H1 (cell line): ENCODE data around the gene GMPR. TPM values are rescaled to one million over a fixed set of nuclear protein-coding genes. Genes with fewer than 3 reads are reported as not detected.

Experiments
- CTCF ChIA-PET: fragments of 300-600 bp; sonication (Branson Sonifier 250); formaldehyde crosslinking; loops from one replicate; lab custom pipeline; 2021; ENCODE audit not compliant: partially characterized antibody; lab: Charles Lee
- POLR2A ChIA-PET: fragments of 300-600 bp; sonication (Branson Sonifier 250); formaldehyde crosslinking; loops from one replicate; lab custom pipeline; 2021; ENCODE audit warnings: inconsistent platforms; ENCODE audit not compliant: partially characterized antibody; lab: Charles Lee
- DNase-seq, 2 experiments: peaks; one replicate each; pipeline versions ENCODE4 v3.0.0 to v3.0.0-alpha.2; 2010 to 2022; ENCODE audit warnings: low spot score in 2 of 2, low read depth in 1 of 2, mixed read lengths in 1 of 2
- FAIRE-seq: peaks from 2 replicates; lab custom pipeline; 2011; peaks lifted over from hg19 to GRCh38; lab: Jason Lieb, UNC
- H2AFZ ChIP-seq: 2 replicates; pipeline ENCODE4 v1.8.1; 2012; ENCODE audit warnings: low read length, inconsistent platforms
- H2AK5ac ChIP-seq: 2 replicates; pipeline ENCODE4 v1.6.1; 2013; ENCODE audit warnings: low read depth, low read length
- H2BK120ac ChIP-seq: replicated peaks from 2 replicates; pipeline ENCODE3; 2013; ENCODE audit warnings: low read depth, low read length, inconsistent platforms
- H2BK12ac ChIP-seq: 2 replicates; pipeline ENCODE4 v1.6.1; 2013; ENCODE audit warnings: low read depth, low read length
- H2BK15ac ChIP-seq: 2 replicates; pipeline ENCODE4 v1.6.1; 2013; ENCODE audit warnings: low read length
- H2BK20ac ChIP-seq: 2 replicates; pipeline ENCODE4 v1.6.1; 2013; ENCODE audit warnings: low read length
- H2BK5ac ChIP-seq: 2 replicates; pipeline ENCODE4 v1.6.1; 2013; ENCODE audit warnings: low read depth, low read length
- H3K14ac ChIP-seq: 2 replicates; pipeline ENCODE4 v1.6.1; 2013; ENCODE audit warnings: inconsistent platforms; ENCODE audit not compliant: insufficient read length
- H3K18ac ChIP-seq: 2 replicates; pipeline ENCODE4 v1.6.1; 2013; ENCODE audit warnings: low read length; ENCODE audit errors: extremely low read depth
- H3K23ac ChIP-seq: 2 replicates; pipeline ENCODE4 v1.6.1; 2013; ENCODE audit warnings: inconsistent platforms; ENCODE audit not compliant: insufficient read length
- H3K23me2 ChIP-seq: 2 replicates; pipeline ENCODE4 v1.6.1; 2013; ENCODE audit warnings: low read depth, low read length
- H3K27ac ChIP-seq: 2 replicates; pipeline ENCODE4 v1.6.1; 2011; ENCODE audit warnings: low read depth, low read length, inconsistent platforms
- H3K27me3 ChIP-seq, 4 experiments: replicated peaks in 1 of 4; 1 replicate in 1 of 4; 2 replicates in 3 of 4; pipeline versions ENCODE4 v1.6.1 to v1.8.1; 2011 to 2013; ENCODE audit warnings: low read length in 3 of 4, mild to moderate bottlenecking in 3 of 4, inconsistent platforms in 2 of 4, mixed read lengths in 2 of 4, moderate library complexity in 1 of 4; ENCODE audit not compliant: control insufficient read depth in 3 of 4, insufficient read depth in 3 of 4; ENCODE audit errors: extremely low read depth in 1 of 4
- H3K36me3 ChIP-seq, 4 experiments: 2 replicates each; pipeline versions ENCODE4 v1.6.1 to v1.8.1; 2011 to 2013; ENCODE audit warnings: mild to moderate bottlenecking in 4 of 4, low read length in 3 of 4, moderate library complexity in 2 of 4, control low read depth in 1 of 4, inconsistent platforms in 1 of 4; ENCODE audit not compliant: insufficient read depth in 4 of 4, control insufficient read depth in 2 of 4
- H3K4ac ChIP-seq: replicated peaks from 2 replicates; pipeline ENCODE3; 2013; ENCODE audit warnings: low read length, low read depth, mixed read lengths, inconsistent platforms; ENCODE audit not compliant: insufficient read length
- H3K4me1 ChIP-seq, 4 experiments: replicated peaks in 1 of 4; 1 replicate in 1 of 4; 2 replicates in 3 of 4; pipeline versions ENCODE4 v1.6.1 to v1.8.1; 2011 to 2013; ENCODE audit warnings: low read length in 3 of 4, inconsistent platforms in 2 of 4, mixed read lengths in 1 of 4; ENCODE audit not compliant: insufficient read depth in 4 of 4, control insufficient read depth in 3 of 4
- H3K4me2 ChIP-seq, 2 experiments: 2 replicates each; pipeline versions ENCODE4 v1.6.1 to v1.8.1; 2011 to 2013; ENCODE audit warnings: low read depth in 2 of 2, low read length in 2 of 2, control low read depth in 1 of 2, inconsistent platforms in 1 of 2, mild to moderate bottlenecking in 1 of 2; ENCODE audit not compliant: insufficient read depth in 1 of 2
- H3K4me3 ChIP-seq, 4 experiments: fragments of 200-600, 300-600 bp in 1 of 4; sonication (generic), shearing (Covaris generic), sonication (Bioruptor Twin) in 1 of 4; 2 replicates each; pipeline versions ENCODE4 v1.5.1 to v1.8.1; 2011 to 2016; ENCODE audit warnings: low read length in 4 of 4, low read depth in 3 of 4, control low read depth in 2 of 4, inconsistent platforms in 2 of 4, mild to moderate bottlenecking in 2 of 4, mixed read lengths in 1 of 4, moderate library complexity in 1 of 4; ENCODE audit not compliant: insufficient read depth in 2 of 4; ENCODE audit errors: extremely low read depth in 1 of 4
- H3K56ac ChIP-seq: replicated peaks from 2 replicates; pipeline ENCODE3; 2013; ENCODE audit warnings: low read depth, mild to moderate bottlenecking, mixed read lengths, low read length, inconsistent platforms; ENCODE audit not compliant: insufficient read length
- H3K79me1 ChIP-seq: 2 replicates; pipeline ENCODE4 v1.6.1; 2013; ENCODE audit warnings: low read depth, low read length, control low read depth
- H3K79me2 ChIP-seq, 2 experiments: 2 replicates each; pipeline versions ENCODE4 v1.6.1 to v1.8.1; 2012 to 2013; ENCODE audit warnings: low read length in 2 of 2, mild to moderate bottlenecking in 2 of 2, inconsistent platforms in 1 of 2; ENCODE audit not compliant: insufficient read depth in 2 of 2, control insufficient read depth in 1 of 2
- H3K9ac ChIP-seq, 4 experiments: replicated peaks in 1 of 4; 1 replicate in 1 of 4; 2 replicates in 3 of 4; pipeline versions ENCODE4 v1.6.1 to v1.8.1; 2011 to 2013; ENCODE audit warnings: low read depth in 3 of 4, low read length in 3 of 4, control low read depth in 2 of 4, mild to moderate bottlenecking in 2 of 4, moderate library complexity in 2 of 4, inconsistent platforms in 1 of 4; ENCODE audit errors: extremely low read depth in 1 of 4
- H3K9me3 ChIP-seq, 2 experiments: 2 replicates each; pipeline versions ENCODE4 v1.6.1 to v1.8.1; 2012 to 2013; ENCODE audit warnings: mild to moderate bottlenecking in 2 of 2, moderate library complexity in 2 of 2, control low read depth in 1 of 2, inconsistent platforms in 1 of 2, low read depth in 1 of 2, low read length in 1 of 2, mixed read lengths in 1 of 2; ENCODE audit not compliant: insufficient read depth in 2 of 2
- H4K20me1 ChIP-seq, 2 experiments: replicated peaks in 1 of 2; 2 replicates each; pipeline versions ENCODE3 to v1.8.1; 2011 to 2013; ENCODE audit warnings: inconsistent platforms in 2 of 2, low read length in 2 of 2, mild to moderate bottlenecking in 1 of 2; ENCODE audit not compliant: insufficient read depth in 2 of 2, control insufficient read depth in 1 of 2
- H4K5ac ChIP-seq: 2 replicates; pipeline ENCODE4 v1.6.1; 2013; ENCODE audit warnings: low read length, low read depth, mixed read lengths, inconsistent platforms; ENCODE audit not compliant: insufficient read length
- H4K8ac ChIP-seq: 2 replicates; pipeline ENCODE4 v1.8.0; 2013; ENCODE audit warnings: mild to moderate bottlenecking, moderate library complexity, low read length, inconsistent platforms; ENCODE audit not compliant: insufficient read depth; ENCODE audit errors: extremely low read depth
- H4K91ac ChIP-seq: replicated peaks from 2 replicates; pipeline ENCODE3; 2013; ENCODE audit warnings: low read length, mixed read lengths, inconsistent platforms; ENCODE audit not compliant: insufficient read length
- MAFK ChIP-seq: IDR thresholded peaks from 2 replicates; pipeline ENCODE4 v1.6.1; 2012; ENCODE audit warnings: low read depth, mild to moderate bottlenecking, improper control_type of control experiment, low read length
- MAX ChIP-seq: IDR thresholded peaks from 2 replicates; pipeline ENCODE4 v1.6.1; 2012; ENCODE audit warnings: inconsistent platforms
- SIN3A ChIP-seq, 2 experiments: IDR thresholded peaks in 1 of 2; conservative IDR thresholded peaks in 1 of 2; 2 replicates each; pipeline ENCODE4 v1.6.1; 2011 to 2012; ENCODE audit warnings: low read length in 2 of 2, improper control_type of control experiment in 1 of 2, low read depth in 1 of 2, mild to moderate bottlenecking in 1 of 2
- TCF12 ChIP-seq: IDR thresholded peaks from 2 replicates; pipeline ENCODE4 v1.6.1; 2011; ENCODE audit warnings: low read depth, mild to moderate bottlenecking, low read length
- WGBS, 2 experiments: shearing (Covaris generic) in 1 of 2; methylation state at CpG; one replicate each; pipeline versions ENCODE4 v1.1.6 to v1.1.7; 2013 to 2015; ENCODE audit warnings: low lambda C conversion rate in 2 of 2, mixed read lengths in 2 of 2, inconsistent platforms in 1 of 2, low coverage in 1 of 2, missing lambda C conversion rate in 1 of 2; ENCODE audit not compliant: insufficient replicate concordance in 2 of 2, insufficient coverage in 1 of 2, insufficient read length in 1 of 2; ENCODE audit errors: extremely low coverage in 1 of 2, missing lambda C conversion rate in 1 of 2; 5-methylcytosine and 5-hydroxymethylcytosine counted together
- polyA plus RNA-seq, 7 experiments: library from polyadenylated mRNA; depleted of rRNA in 3 of 7; stranded (reverse) in 5 of 7; unstranded in 2 of 7; fragments of >200 nt in 5 of 7; fragments of 200-250 nt in 2 of 7; gene quantifications; 1 replicate in 5 of 7; 2 replicates in 1 of 7; 4 replicates in 1 of 7; pipeline versions ENCODE4 v1.2.1 to v1.2.3, GENCODE V29; 2011 to 2013; ENCODE audit warnings: missing spikeins in 2 of 7, mixed read lengths in 2 of 7
- total RNA-seq: library from RNA; stranded (reverse); fragmentation: NEBNext Ultra II Directional; extraction: Animal tissue kit (Norgen Biotek cat#: 25700); gene quantifications from 2 replicates; pipeline ENCODE4 v1.2.1, GENCODE V29; 2021

GMPR gene
- total and polyA plus RNA-seq, 2 of the 8 experiments (the other 6 are each of a cell fraction or from before 2014, with no cell fraction given), result 0.99 to 1.2 TPM

GRCh38 chr6:16333580-16333979, 95.2 kb downstream of the GMPR start:
- H4K5ac ChIP-seq, result no peak overlapping the region
- 79% methylated on average over 3 of the region's 3 CpGs; no CpG with 5 or more reads in 1 of the 2 experiments for WGBS, 2 experiments
- H3K27me3 ChIP-seq, result no peaks in the 10 kb centered on the region
- no peak overlapping the region for H3K4ac ChIP-seq
- TF ChIP-seq SIN3A (conservative IDR thresholded peaks at IDR 0.05 in 1 of 2, IDR thresholded peaks at IDR 0.05 in 1 of 2; ENCODE audit: low read depth in 1 of 2, low read length in 2 of 2) (no peak), TCF12 (no peak), MAX (no peak), MAFK (peak; percentile 31; the same call in 1 of the 2 replicates)
- H3K79me2 ChIP-seq, result no peaks in the 10 kb centered on the region
- H3K36me3 ChIP-seq, result no peaks in the 10 kb centered on the region
- no peaks in the 10 kb centered on the region for H4K20me1 ChIP-seq
- H3K4me3 ChIP-seq, result no peak overlapping the region
- no peak overlapping the region for H3K56ac ChIP-seq
- no peak overlapping the region for H2AFZ ChIP-seq
- no peak overlapping the region for H2BK15ac ChIP-seq
- H4K8ac ChIP-seq, result no peak overlapping the region
- no peak overlapping the region for H3K9ac ChIP-seq
- H3K27ac ChIP-seq, result no peak overlapping the region
- H2BK120ac ChIP-seq, result no peak overlapping the region
- no peak overlapping the region for H3K14ac ChIP-seq
- FAIRE-seq, result no peak
- no peak overlapping the region for H2BK12ac ChIP-seq
- no peak overlapping the region for H2BK20ac ChIP-seq
- no peak overlapping the region for H2BK5ac ChIP-seq
- H3K4me1 ChIP-seq, result peaks cover 0 to 5% (median 4%) of the 10 kb centered on the region in 4 experiments; a peak in 3 of 7 replicates
- no peaks in the 10 kb centered on the region for H3K23me2 ChIP-seq
- H2AK5ac ChIP-seq, result no peak overlapping the region
- H3K9me3 ChIP-seq, result no peaks in the 10 kb centered on the region
- ChIA-PET CTCF (interaction anchor here (0.9 to 9.7 kb wide), 13 partner anchors 10 to 753 kb away, joined by 3 to 92 read pairs (median 6); no protein-coding TSS in a partner anchor), POLR2A (no interaction called here)
- H4K91ac ChIP-seq, result no peak overlapping the region
- H3K18ac ChIP-seq, result no peak overlapping the region
- no peak overlapping the region for H3K23ac ChIP-seq
- no peaks in the 10 kb centered on the region for H3K79me1 ChIP-seq
- no peak for DNase-seq
- H3K4me2 ChIP-seq, result no peak overlapping the region
